Mesothelial cell of epicardium (in vitro differentiated cells): ENCODE results near the gene KLK1. TPM values are rescaled to one million over a fixed set of nuclear protein-coding genes. Genes with fewer than 3 reads are reported as not detected.

Experiments used
- DNase-seq, 2 experiments: peaks; one replicate each; pipeline ENCODE4 v3.0.0; 2021; ENCODE audit warnings: low spot score in 2 of 2; ENCODE audit not compliant: unreplicated experiment in 2 of 2
- H3K27ac Mint-ChIP-seq: 2 replicates; pipeline ENCODE4 v1.8.0; 2021; ENCODE audit warnings: mixed read lengths
- H3K27me3 Mint-ChIP-seq: 2 replicates; pipeline ENCODE4 v1.8.0; 2021; ENCODE audit warnings: low read depth, mixed read lengths
- H3K36me3 Mint-ChIP-seq: 2 replicates; pipeline ENCODE4 v1.8.0; 2021; ENCODE audit warnings: mixed read lengths
- H3K4me1 Mint-ChIP-seq: 2 replicates; pipeline ENCODE4 v1.8.0; 2021; ENCODE audit warnings: mixed read lengths
- H3K4me3 Mint-ChIP-seq: 2 replicates; pipeline ENCODE4 v1.8.0; 2021; ENCODE audit warnings: mild to moderate bottlenecking, moderate library complexity, mixed read lengths
- H3K9me3 Mint-ChIP-seq: 2 replicates; pipeline ENCODE4 v1.8.0; 2021; ENCODE audit warnings: mixed read lengths
- total RNA-seq: library from RNA; stranded (reverse); gene quantifications from 3 replicates; pipeline ENCODE4 v1.2.1, GENCODE V29; 2021
- TF ChIP-seq, protein P1 (sequence below): fragments of 200-600 bp; sonication (generic); IDR thresholded peaks from one replicate; pipeline ENCODE4 v1.5.0; 2021; ENCODE audit warnings: antibody characterized with exemption; ENCODE audit not compliant: unreplicated experiment

KLK1 gene
- total RNA-seq, 1 donor from 2014 or later: 0.40 TPM

DNA sequence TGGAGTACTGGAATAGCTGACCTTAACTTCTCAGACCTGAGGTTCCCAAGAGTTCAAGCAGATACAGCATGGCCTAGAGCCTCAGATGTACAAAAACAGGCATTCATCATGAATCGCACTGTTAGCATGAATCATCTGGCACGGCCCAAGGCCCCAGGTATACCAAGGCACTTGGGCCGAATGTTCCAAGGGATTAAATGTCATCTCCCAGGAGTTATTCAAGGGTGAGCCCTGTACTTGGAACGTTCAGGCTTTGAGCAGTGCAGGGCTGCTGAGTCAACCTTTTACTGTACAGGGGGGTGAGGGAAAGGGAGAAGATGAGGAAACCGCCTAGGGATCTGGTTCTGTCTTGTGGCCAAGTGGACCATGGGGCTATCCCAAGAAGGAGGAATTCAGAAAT, 37.4 kb upstream of the KLK1 start:
- Mint-ChIP-seq H3K27me3 (peaks cover 87% of the 10 kb centered on the region), H3K27ac (no peak overlapping the region), H3K4me3 (no peak overlapping the region), H3K4me1 (peaks cover 5% of the 10 kb centered on the region), H3K36me3 (no peaks in the 10 kb centered on the region), H3K9me3 (no peaks in the 10 kb centered on the region)
- TF ChIP-seq, protein P1, sequence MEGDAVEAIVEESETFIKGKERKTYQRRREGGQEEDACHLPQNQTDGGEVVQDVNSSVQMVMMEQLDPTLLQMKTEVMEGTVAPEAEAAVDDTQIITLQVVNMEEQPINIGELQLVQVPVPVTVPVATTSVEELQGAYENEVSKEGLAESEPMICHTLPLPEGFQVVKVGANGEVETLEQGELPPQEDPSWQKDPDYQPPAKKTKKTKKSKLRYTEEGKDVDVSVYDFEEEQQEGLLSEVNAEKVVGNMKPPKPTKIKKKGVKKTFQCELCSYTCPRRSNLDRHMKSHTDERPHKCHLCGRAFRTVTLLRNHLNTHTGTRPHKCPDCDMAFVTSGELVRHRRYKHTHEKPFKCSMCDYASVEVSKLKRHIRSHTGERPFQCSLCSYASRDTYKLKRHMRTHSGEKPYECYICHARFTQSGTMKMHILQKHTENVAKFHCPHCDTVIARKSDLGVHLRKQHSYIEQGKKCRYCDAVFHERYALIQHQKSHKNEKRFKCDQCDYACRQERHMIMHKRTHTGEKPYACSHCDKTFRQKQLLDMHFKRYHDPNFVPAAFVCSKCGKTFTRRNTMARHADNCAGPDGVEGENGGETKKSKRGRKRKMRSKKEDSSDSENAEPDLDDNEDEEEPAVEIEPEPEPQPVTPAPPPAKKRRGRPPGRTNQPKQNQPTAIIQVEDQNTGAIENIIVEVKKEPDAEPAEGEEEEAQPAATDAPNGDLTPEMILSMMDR: no peak
- no peak for DNase-seq

GRCh38 chr19:50859849-50860248, 36.3 kb upstream of the KLK1 start:
- H3K4me3 Mint-ChIP-seq: no peak overlapping the region
- H3K4me1 Mint-ChIP-seq: peaks cover 5% of the 10 kb centered on the region
- no peaks in the 10 kb centered on the region for H3K36me3 Mint-ChIP-seq
- TF ChIP-seq, protein P1: no peak
- no peak for DNase-seq
- H3K9me3 Mint-ChIP-seq: no peaks in the 10 kb centered on the region
- peaks cover 88% of the 10 kb centered on the region for H3K27me3 Mint-ChIP-seq
- no peak overlapping the region for H3K27ac Mint-ChIP-seq

- peaks cover 5% of the 10 kb centered on the region for H3K4me1 Mint-ChIP-seq
- no peaks in the 10 kb centered on the region for H3K36me3 Mint-ChIP-seq
- no peak overlapping the region for H3K27ac Mint-ChIP-seq
- no peak overlapping the region for H3K4me3 Mint-ChIP-seq
- DNase-seq: no peak
- H3K27me3 Mint-ChIP-seq: peaks cover 87% of the 10 kb centered on the region
- TF ChIP-seq, protein P1: no peak
- H3K9me3 Mint-ChIP-seq: no peaks in the 10 kb centered on the region
Observed at GRCh38 chr19:50858886-50859285, 35.3 kb upstream of the KLK1 start.

DNA sequence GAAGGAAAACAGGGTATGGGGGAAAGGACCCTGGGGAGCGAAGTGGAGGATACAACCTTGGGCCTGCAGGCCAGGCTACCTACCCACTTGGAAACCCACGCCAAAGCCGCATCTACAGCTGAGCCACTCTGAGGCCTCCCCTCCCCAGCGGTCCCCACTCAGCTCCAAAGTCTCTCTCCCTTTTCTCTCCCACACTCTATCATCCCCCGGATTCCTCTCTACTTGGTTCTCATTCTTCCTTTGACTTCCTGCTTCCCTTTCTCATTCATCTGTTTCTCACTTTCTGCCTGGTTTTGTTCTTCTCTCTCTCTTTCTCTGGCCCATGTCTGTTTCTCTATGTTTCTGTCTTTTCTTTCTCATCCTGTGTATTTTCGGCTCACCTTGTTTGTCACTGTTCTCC, 33.8 kb upstream of the KLK1 start:
- DNase-seq: no peak
- Mint-ChIP-seq H3K36me3 (no peaks in the 10 kb centered on the region), H3K4me1 (peaks cover 5% of the 10 kb centered on the region), H3K27ac (no peak overlapping the region), H3K27me3 (peaks cover 82% of the 10 kb centered on the region), H3K9me3 (no peaks in the 10 kb centered on the region), H3K4me3 (no peak overlapping the region)
- TF ChIP-seq, protein P1: no peak

DNA sequence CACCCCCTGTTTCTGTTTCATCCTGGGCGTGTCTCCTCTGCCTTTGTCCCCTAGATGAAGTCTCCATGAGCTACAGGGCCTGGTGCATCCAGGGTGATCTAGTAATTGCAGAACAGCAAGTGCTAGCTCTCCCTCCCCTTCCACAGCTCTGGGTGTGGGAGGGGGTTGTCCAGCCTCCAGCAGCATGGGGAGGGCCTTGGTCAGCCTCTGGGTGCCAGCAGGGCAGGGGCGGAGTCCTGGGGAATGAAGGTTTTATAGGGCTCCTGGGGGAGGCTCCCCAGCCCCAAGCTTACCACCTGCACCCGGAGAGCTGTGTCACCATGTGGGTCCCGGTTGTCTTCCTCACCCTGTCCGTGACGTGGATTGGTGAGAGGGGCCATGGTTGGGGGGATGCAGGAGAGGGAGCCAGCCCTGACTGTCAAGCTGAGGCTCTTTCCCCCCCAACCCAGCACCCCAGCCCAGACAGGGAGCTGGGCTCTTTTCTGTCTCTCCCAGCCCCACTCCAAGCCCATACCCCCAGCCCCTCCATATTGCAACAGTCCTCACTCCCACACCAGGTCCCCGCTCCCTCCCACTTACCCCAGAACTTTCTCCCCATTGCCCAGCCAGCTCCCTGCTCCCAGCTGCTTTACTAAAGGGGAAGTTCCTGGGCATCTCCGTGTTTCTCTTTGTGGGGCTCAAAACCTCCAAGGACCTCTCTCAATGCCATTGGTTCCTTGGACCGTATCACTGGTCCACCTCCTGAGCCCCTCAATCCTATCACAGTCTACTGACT, 31.2 kb upstream of the KLK1 start, which contains the start of gene KLK3:
Gene KLK3 (plus strand): TSS at position 280 of the 775 bp plus-strand sequence. CDS start 41 bp downstream, at position 321.
- no peak within 1 kb of the TSS for H3K27ac Mint-ChIP-seq
- DNase-seq: no peak
- H3K27me3 Mint-ChIP-seq: peaks cover 78% of the 10 kb centered on the region
- H3K36me3 Mint-ChIP-seq: no peaks in the 10 kb centered on the region
- no peak within 1 kb of the TSS for H3K4me3 Mint-ChIP-seq
- no peaks in the 10 kb centered on the region for H3K9me3 Mint-ChIP-seq
- TF ChIP-seq, protein P1: no peak
- peaks cover 5% of the 10 kb centered on the region for H3K4me1 Mint-ChIP-seq
